Ascending aorta (tissue), 2 donors: Measurements from ENCODE around the gene CACFD1. TPM values are rescaled to one million over a fixed set of nuclear protein-coding genes. Genes with fewer than 3 reads are reported as not detected.

ENCODE experiments used
- DNase-seq, 2 donors: peaks; one replicate each; pipeline ENCODE4 v3.0.0-alpha.2; 2019; ENCODE audit warnings: low spot score in 2 of 2
- H3K27ac ChIP-seq, 2 donors: fragments of 200-600 bp; sonication (generic); one replicate each; pipeline ENCODE4 v1.5.1; 2016 to 2017; ENCODE audit warnings: mild to moderate bottlenecking in 1 of 2
- H3K27me3 ChIP-seq: fragments of 200-600 bp; sonication (generic); one replicate; pipeline ENCODE4 v1.5.1; 2017
- H3K36me3 ChIP-seq, 2 donors: fragments of 200-600 bp; sonication (generic); one replicate each; pipeline ENCODE4 v1.5.1; 2016
- H3K4me1 ChIP-seq, 2 donors: fragments of 200-600 bp; sonication (generic); one replicate each; pipeline ENCODE4 v1.5.1; 2016 to 2017; ENCODE audit warnings: mild to moderate bottlenecking in 1 of 2
- H3K4me3 ChIP-seq, 2 donors: fragments of 200-600 bp; sonication (generic); one replicate each; pipeline ENCODE4 v1.5.1; 2016 to 2017; ENCODE audit warnings: mild to moderate bottlenecking in 1 of 2
- H3K9me3 ChIP-seq, 2 donors: fragments of 200-600 bp; sonication (generic); one replicate each; pipeline ENCODE4 v1.5.1; 2016
- intact Hi-C: fragments of 100-400 bp; cut with DNase I; formaldehyde crosslinking; loops from one replicate; pipeline ENCODE4 v1.15.1; 2023
- total RNA-seq: library from RNA; depleted of rRNA; stranded (reverse); fragments of >200 nt; gene quantifications from one replicate; pipeline ENCODE4 v1.1.0, GENCODE V29; 2016
- TF ChIP-seq, protein P1 (sequence below), 3 experiments: fragments of 200-600 bp in 2 of 3; fragments of 450-650 bp in 1 of 3; sonication (generic) in 2 of 3; IDR thresholded peaks; one replicate each; pipeline ENCODE4 v1.5.1; 2016 to 2019; ENCODE audit warnings: antibody characterized with exemption in 3 of 3, mild to moderate bottlenecking in 1 of 3, moderate library complexity in 1 of 3

CACFD1 gene
- total RNA-seq, 1 donor from 2014 or later = 24.8 TPM

DNA sequence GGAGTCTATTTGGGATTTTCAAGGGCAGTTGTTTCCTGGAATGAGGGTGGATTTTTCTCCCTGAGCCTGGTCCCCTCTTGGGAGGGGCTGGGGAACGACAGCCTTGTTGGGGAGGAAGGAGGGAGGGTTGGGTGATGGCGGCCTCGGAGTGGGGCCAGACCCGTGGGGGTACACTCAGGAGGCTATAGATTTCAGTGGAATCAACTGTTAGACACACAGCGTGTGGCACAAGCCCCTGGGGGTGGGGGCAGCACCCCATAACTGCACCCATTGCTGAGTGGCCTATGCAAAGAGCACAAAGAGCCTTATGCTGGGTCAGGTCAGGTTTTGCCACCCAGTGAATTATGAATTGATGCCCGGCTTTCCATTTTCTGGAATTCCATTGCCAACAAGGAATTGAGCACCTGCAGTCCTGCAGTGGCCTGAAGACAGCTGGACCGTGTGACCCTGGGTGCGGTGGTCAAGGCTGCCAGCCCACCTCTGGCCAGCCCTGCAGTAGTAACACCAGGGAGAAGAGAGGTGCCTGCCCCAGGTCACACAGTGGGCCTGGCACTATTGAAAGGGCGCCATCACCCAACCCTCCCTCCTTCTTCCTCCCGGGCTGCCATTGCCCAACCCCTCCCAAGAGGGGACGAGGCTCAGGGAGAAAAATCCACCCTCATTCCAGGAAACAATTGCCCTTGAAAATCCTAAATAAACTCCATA is 56.6 kb downstream of the CACFD1 start:
- intact Hi-C loops = no loop called here
- no peaks in the 10 kb centered on the region for H3K36me3 ChIP-seq
- no peak overlapping the region for H3K4me3 ChIP-seq
- no peaks in the 10 kb centered on the region for H3K9me3 ChIP-seq
- H3K27me3 ChIP-seq = no peaks in the 10 kb centered on the region
- H3K27ac ChIP-seq = no peak overlapping the region
- no peak for DNase-seq
- H3K4me1 ChIP-seq = peaks cover 4 to 15% of the 10 kb centered on the region in 2 donors
- TF ChIP-seq, protein P1, sequence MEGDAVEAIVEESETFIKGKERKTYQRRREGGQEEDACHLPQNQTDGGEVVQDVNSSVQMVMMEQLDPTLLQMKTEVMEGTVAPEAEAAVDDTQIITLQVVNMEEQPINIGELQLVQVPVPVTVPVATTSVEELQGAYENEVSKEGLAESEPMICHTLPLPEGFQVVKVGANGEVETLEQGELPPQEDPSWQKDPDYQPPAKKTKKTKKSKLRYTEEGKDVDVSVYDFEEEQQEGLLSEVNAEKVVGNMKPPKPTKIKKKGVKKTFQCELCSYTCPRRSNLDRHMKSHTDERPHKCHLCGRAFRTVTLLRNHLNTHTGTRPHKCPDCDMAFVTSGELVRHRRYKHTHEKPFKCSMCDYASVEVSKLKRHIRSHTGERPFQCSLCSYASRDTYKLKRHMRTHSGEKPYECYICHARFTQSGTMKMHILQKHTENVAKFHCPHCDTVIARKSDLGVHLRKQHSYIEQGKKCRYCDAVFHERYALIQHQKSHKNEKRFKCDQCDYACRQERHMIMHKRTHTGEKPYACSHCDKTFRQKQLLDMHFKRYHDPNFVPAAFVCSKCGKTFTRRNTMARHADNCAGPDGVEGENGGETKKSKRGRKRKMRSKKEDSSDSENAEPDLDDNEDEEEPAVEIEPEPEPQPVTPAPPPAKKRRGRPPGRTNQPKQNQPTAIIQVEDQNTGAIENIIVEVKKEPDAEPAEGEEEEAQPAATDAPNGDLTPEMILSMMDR (IDR thresholded peaks at IDR 0.05) = no peak

- no peaks in the 10 kb centered on the region for H3K27me3 ChIP-seq
- H3K36me3 ChIP-seq = no peaks in the 10 kb centered on the region
- no peak overlapping the region for H3K27ac ChIP-seq
- TF ChIP-seq, protein P1 (IDR thresholded peaks at IDR 0.05) = no peak
- H3K4me3 ChIP-seq = no peak overlapping the region
- intact Hi-C loops = no loop called here
- no peak for DNase-seq
- no peaks in the 10 kb centered on the region for H3K9me3 ChIP-seq
- peaks cover 4 to 15% of the 10 kb centered on the region in 2 donors for H3K4me1 ChIP-seq
Observed at GRCh38 chr9:133516961-133517350, 57.2 kb downstream of the CACFD1 start.

GRCh38 chr9:133517711-133518110 is 57.9 kb downstream of the CACFD1 start:
- Histone ChIP-seq H3K27me3 (no peaks in the 10 kb centered on the region), H3K4me3 (no peak overlapping the region), H3K4me1 (peaks cover 4 to 15% of the 10 kb centered on the region in 2 donors), H3K36me3 (no peaks in the 10 kb centered on the region), H3K27ac (no peak overlapping the region), H3K9me3 (no peaks in the 10 kb centered on the region)
- TF ChIP-seq, protein P1 (IDR thresholded peaks at IDR 0.05) = no peak
- DNase-seq = no peak
- intact Hi-C loops = no loop called here

GRCh38 chr9:133518200-133518599 is 58.4 kb downstream of the CACFD1 start:
- intact Hi-C loops = no loop called here
- TF ChIP-seq, protein P1 (IDR thresholded peaks at IDR 0.05) = no peak
- Histone ChIP-seq H3K27me3 (no peaks in the 10 kb centered on the region), H3K36me3 (no peaks in the 10 kb centered on the region), H3K9me3 (no peaks in the 10 kb centered on the region), H3K4me3 (no peak overlapping the region), H3K27ac (no peak overlapping the region), H3K4me1 (peaks cover 4 to 14% of the 10 kb centered on the region in 2 donors)
- no peak for DNase-seq

- H3K27me3 ChIP-seq = no peaks in the 10 kb centered on the region
- no peaks in the 10 kb centered on the region for H3K9me3 ChIP-seq
- H3K27ac ChIP-seq = no peak overlapping the region
- TF ChIP-seq, protein P1 (IDR thresholded peaks at IDR 0.05) = no peak
- no peak overlapping the region for H3K4me3 ChIP-seq
- intact Hi-C loops = no loop called here
- no peak for DNase-seq
- H3K36me3 ChIP-seq = no peaks in the 10 kb centered on the region
- peaks cover 4 to 8% of the 10 kb centered on the region in 2 donors for H3K4me1 ChIP-seq
Observed at GRCh38 chr9:133518706-133519449, 59.1 kb downstream of the CACFD1 start.
